ENCODE results near the gene SLC33A1.
A peak's percentile ranks its signal among the peaks of the same experiment; 100 is the strongest.

GRCh38 chr3:155870133-155870944 lies 16.1 kb upstream of the SLC33A1 start, which contains the start of gene GMPS:
- TF ChIP-seq, protein P1, sequence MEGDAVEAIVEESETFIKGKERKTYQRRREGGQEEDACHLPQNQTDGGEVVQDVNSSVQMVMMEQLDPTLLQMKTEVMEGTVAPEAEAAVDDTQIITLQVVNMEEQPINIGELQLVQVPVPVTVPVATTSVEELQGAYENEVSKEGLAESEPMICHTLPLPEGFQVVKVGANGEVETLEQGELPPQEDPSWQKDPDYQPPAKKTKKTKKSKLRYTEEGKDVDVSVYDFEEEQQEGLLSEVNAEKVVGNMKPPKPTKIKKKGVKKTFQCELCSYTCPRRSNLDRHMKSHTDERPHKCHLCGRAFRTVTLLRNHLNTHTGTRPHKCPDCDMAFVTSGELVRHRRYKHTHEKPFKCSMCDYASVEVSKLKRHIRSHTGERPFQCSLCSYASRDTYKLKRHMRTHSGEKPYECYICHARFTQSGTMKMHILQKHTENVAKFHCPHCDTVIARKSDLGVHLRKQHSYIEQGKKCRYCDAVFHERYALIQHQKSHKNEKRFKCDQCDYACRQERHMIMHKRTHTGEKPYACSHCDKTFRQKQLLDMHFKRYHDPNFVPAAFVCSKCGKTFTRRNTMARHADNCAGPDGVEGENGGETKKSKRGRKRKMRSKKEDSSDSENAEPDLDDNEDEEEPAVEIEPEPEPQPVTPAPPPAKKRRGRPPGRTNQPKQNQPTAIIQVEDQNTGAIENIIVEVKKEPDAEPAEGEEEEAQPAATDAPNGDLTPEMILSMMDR (conservative IDR thresholded peaks at IDR 0.05; ENCODE audit: low read depth, low read length) = peak; percentile 45
- TF ChIP-seq EZH2 (IDR thresholded peaks at IDR 0.05; ENCODE audit: borderline replicate concordance, low read depth, low read length, poor library complexity, severe bottlenecking) = no peak

Measured in A673 (cell line).